H1 (cell line): ENCODE results near the gene ADGRD2. TPM values are rescaled to one million over a fixed set of nuclear protein-coding genes. Genes with fewer than 3 reads are reported as not detected.

Experiments used
- MAFK ChIP-seq: IDR thresholded peaks from 2 replicates; pipeline ENCODE4 v1.6.1; 2012; ENCODE audit warnings: low read depth, mild to moderate bottlenecking, improper control_type of control experiment, low read length
- SP1 ChIP-seq: IDR thresholded peaks from 2 replicates; pipeline ENCODE4 v1.6.1; 2011; ENCODE audit warnings: low read depth, low read length
- polyA plus RNA-seq, 7 experiments: library from polyadenylated mRNA; depleted of rRNA in 3 of 7; stranded (reverse) in 5 of 7; unstranded in 2 of 7; fragments of >200 nt in 5 of 7; fragments of 200-250 nt in 2 of 7; gene quantifications; 1 replicate in 5 of 7; 2 replicates in 1 of 7; 4 replicates in 1 of 7; pipeline versions ENCODE4 v1.2.1 to v1.2.3, GENCODE V29; 2011 to 2013; ENCODE audit warnings: missing spikeins in 2 of 7, mixed read lengths in 2 of 7
- total RNA-seq: library from RNA; stranded (reverse); fragmentation: NEBNext Ultra II Directional; extraction: Animal tissue kit (Norgen Biotek cat#: 25700); gene quantifications from 2 replicates; pipeline ENCODE4 v1.2.1, GENCODE V29; 2021
- TF ChIP-seq, protein P1 (sequence below), 3 experiments: IDR thresholded peaks; 1 replicate in 2 of 3; 2 replicates in 1 of 3; pipeline versions ENCODE4 v1.5.1 to v1.6.1; 2011; ENCODE audit warnings: low read length in 3 of 3, mild to moderate bottlenecking in 3 of 3, inconsistent platforms in 2 of 3, low read depth in 1 of 3, moderate library complexity in 1 of 3; ENCODE audit not compliant: insufficient read depth in 1 of 3; ENCODE audit errors: control extremely low read depth in 1 of 3

Gene ADGRD2
- total and polyA plus RNA-seq, 2 of the 8 experiments (the other 6 are each of a cell fraction or from before 2014, with no cell fraction given), result 0.41 to 1.4 TPM

DNA sequence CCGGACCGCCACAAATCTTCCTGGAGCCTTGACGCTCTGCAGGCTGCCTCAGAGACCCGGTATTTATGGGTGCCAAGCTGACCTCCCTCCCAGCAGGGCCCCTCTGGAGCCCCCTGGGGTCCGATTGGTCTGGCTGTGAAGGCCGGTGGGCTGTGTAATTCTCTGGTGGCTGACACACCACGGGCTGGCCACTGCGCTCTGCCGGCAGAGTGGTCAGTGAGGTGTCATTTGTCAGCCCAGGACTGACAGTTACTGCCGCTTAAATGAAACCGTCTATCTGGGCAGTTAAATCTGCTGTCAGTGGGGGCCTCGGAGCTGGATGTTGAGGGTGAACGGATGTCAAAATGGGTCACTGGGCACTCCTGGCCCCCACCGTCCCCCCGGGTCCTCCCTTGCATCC, 46.2 kb downstream of the ADGRD2 start (continued):
- TF ChIP-seq, protein P1, sequence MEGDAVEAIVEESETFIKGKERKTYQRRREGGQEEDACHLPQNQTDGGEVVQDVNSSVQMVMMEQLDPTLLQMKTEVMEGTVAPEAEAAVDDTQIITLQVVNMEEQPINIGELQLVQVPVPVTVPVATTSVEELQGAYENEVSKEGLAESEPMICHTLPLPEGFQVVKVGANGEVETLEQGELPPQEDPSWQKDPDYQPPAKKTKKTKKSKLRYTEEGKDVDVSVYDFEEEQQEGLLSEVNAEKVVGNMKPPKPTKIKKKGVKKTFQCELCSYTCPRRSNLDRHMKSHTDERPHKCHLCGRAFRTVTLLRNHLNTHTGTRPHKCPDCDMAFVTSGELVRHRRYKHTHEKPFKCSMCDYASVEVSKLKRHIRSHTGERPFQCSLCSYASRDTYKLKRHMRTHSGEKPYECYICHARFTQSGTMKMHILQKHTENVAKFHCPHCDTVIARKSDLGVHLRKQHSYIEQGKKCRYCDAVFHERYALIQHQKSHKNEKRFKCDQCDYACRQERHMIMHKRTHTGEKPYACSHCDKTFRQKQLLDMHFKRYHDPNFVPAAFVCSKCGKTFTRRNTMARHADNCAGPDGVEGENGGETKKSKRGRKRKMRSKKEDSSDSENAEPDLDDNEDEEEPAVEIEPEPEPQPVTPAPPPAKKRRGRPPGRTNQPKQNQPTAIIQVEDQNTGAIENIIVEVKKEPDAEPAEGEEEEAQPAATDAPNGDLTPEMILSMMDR (IDR thresholded peaks at IDR 0.05; ENCODE audit: control extremely low read depth in 1 of 3, insufficient read depth in 1 of 3, low read depth in 1 of 3, low read length in 3 of 3), result no peak
- TF ChIP-seq SP1, result no peak
- no peak for TF ChIP-seq MAFK
